HepG2 (cell line): ENCODE measurements around the gene FUT3. TPM values are rescaled to one million over a fixed set of nuclear protein-coding genes. Genes with fewer than 3 reads are reported as not detected.

Experiments
- CENPX ChIP-seq: sonication (generic); formaldehyde crosslinking; IDR thresholded peaks from 2 replicates; pipeline ENCODE4 v1.9.0; 2021; ENCODE audit warnings: mild to moderate bottlenecking, missing genetic modification reagents, moderate library complexity
- CHD2 ChIP-seq: IDR thresholded peaks from 2 replicates; pipeline ENCODE4 v1.6.1; 2011; ENCODE audit warnings: low read depth, low read length, improper control_type of control experiment
- HDAC2 ChIP-seq: sonication (generic); formaldehyde crosslinking; IDR thresholded peaks from 2 replicates; pipeline ENCODE4 v1.4.0; 2020; ENCODE audit warnings: missing genetic modification reagents
- HOXA7 ChIP-seq: sonication (generic); formaldehyde crosslinking; IDR thresholded peaks from 2 replicates; pipeline ENCODE4 v1.8.1; 2022; ENCODE audit warnings: mild to moderate bottlenecking, missing genetic modification reagents, moderate library complexity
- JUNB ChIP-seq: sonication (generic); formaldehyde crosslinking; IDR thresholded peaks from 2 replicates; pipeline ENCODE4 v1.8.0; 2022; ENCODE audit warnings: missing genetic modification reagents, mild to moderate bottlenecking, borderline replicate concordance
- KDM2A ChIP-seq: sonication (generic); formaldehyde crosslinking; IDR thresholded peaks from 2 replicates; pipeline ENCODE4 v1.4.0; 2020; ENCODE audit warnings: low read depth, missing genetic modification reagents, borderline replicate concordance
- KLF16 ChIP-seq, 2 experiments: sonication (generic) in 1 of 2; formaldehyde crosslinking in 1 of 2; IDR thresholded peaks; 2 replicates each; pipeline versions ENCODE4 v1.6.1 to v1.8.0; 2016 to 2023; ENCODE audit warnings: missing genetic modification reagents in 2 of 2, missing compliant biosample characterization in 1 of 2
- MBD4 ChIP-seq: IDR thresholded peaks from 2 replicates; pipeline ENCODE4 v1.6.1; 2012; ENCODE audit warnings: low read length, inconsistent platforms, borderline replicate concordance
- MTA1 ChIP-seq: sonication (generic); formaldehyde crosslinking; IDR thresholded peaks from 2 replicates; pipeline ENCODE4 v1.4.0; 2020; ENCODE audit warnings: missing genetic modification reagents, mild to moderate bottlenecking, borderline replicate concordance
- RFXAP ChIP-seq: sonication (generic); formaldehyde crosslinking; IDR thresholded peaks from 2 replicates; pipeline ENCODE4 v1.4.0; 2020; ENCODE audit warnings: missing genetic modification reagents, borderline replicate concordance
- SKI ChIP-seq: fragments of 450-650 bp; IDR thresholded peaks from one replicate; pipeline ENCODE4 v1.6.1; 2018; ENCODE audit warnings: mild to moderate bottlenecking; ENCODE audit not compliant: partially characterized antibody
- SRSF1 ChIP-seq: fragments of 200-400 bp; formaldehyde crosslinking; optimal IDR thresholded peaks from 2 replicates; pipeline ENCODE3; 2017; ENCODE audit warnings: mild to moderate bottlenecking, low read depth, low read length, moderate library complexity
- TARDBP ChIP-seq: sonication (generic); formaldehyde crosslinking; IDR thresholded peaks from 2 replicates; pipeline ENCODE4 v1.8.0; 2022; ENCODE audit warnings: mild to moderate bottlenecking, missing genetic modification reagents
- TBX2 ChIP-seq: sonication (generic); formaldehyde crosslinking; IDR thresholded peaks from 2 replicates; pipeline ENCODE4 v1.5.0; 2020; ENCODE audit warnings: missing genetic modification reagents, mild to moderate bottlenecking, borderline replicate concordance
- TGIF2 ChIP-seq: IDR thresholded peaks from 2 replicates; pipeline ENCODE4 v1.6.1; 2016; ENCODE audit warnings: control low read depth, missing compliant biosample characterization
- TRIM24 ChIP-seq: sonication (generic); formaldehyde crosslinking; IDR thresholded peaks from 2 replicates; pipeline ENCODE4 v1.8.0; 2022; ENCODE audit warnings: mild to moderate bottlenecking, missing genetic modification reagents
- ZNF501 ChIP-seq: sonication (generic); formaldehyde crosslinking; IDR thresholded peaks from 2 replicates; pipeline ENCODE4 v1.5.1; 2020; ENCODE audit warnings: mild to moderate bottlenecking, moderate library complexity, missing genetic modification reagents
- ZNF569 ChIP-seq: sonication (generic); formaldehyde crosslinking; IDR thresholded peaks from 2 replicates; pipeline ENCODE4 v1.5.0; 2020; ENCODE audit warnings: mild to moderate bottlenecking, missing genetic modification reagents, moderate library complexity, borderline replicate concordance
- ZNF746 ChIP-seq: sonication (generic); formaldehyde crosslinking; IDR thresholded peaks from 2 replicates; pipeline ENCODE4 v1.8.0; 2022; ENCODE audit warnings: mild to moderate bottlenecking, missing genetic modification reagents
- polyA plus RNA-seq, 8 experiments: library from polyadenylated mRNA; depleted of rRNA in 3 of 8; stranded (reverse) in 7 of 8; unstranded in 1 of 8; fragments of >200 nt; fragmentation: Illumina TruSeq in 4 of 8; extraction: Trizol in 4 of 8; gene quantifications; 2 replicates each; pipeline versions ENCODE4 v1.2.1 to v1.2.3, GENCODE V29; 2011 to 2016; ENCODE audit warnings: low read depth in 4 of 8, missing spikeins in 1 of 8, mixed read lengths in 1 of 8; ENCODE audit not compliant: insufficient read depth in 1 of 8
- total RNA-seq, 5 experiments: library from RNA; depleted of rRNA; stranded (reverse); fragments of >200 nt; fragmentation: Illumina TruSeq; extraction: Trizol; gene quantifications; 2 replicates each; pipeline ENCODE4 v1.2.3, GENCODE V29; 2016; ENCODE audit warnings: low read depth in 1 of 5
- TF ChIP-seq, protein P1 (sequence below): sonication (generic); formaldehyde crosslinking; IDR thresholded peaks from 2 replicates; pipeline ENCODE4 v1.4.0; 2020; ENCODE audit warnings: mild to moderate bottlenecking, missing genetic modification reagents
- TF ChIP-seq, protein P2 (sequence below): sonication (generic); formaldehyde crosslinking; IDR thresholded peaks from 2 replicates; pipeline ENCODE4 v1.5.0; 2020; ENCODE audit warnings: mild to moderate bottlenecking, missing genetic modification reagents
- TF ChIP-seq, protein P3 (sequence below): sonication (generic); formaldehyde crosslinking; IDR thresholded peaks from 2 replicates; pipeline ENCODE4 v1.5.0; 2020; ENCODE audit warnings: mild to moderate bottlenecking, missing genetic modification reagents, borderline replicate concordance

The FUT3 gene
- total and polyA plus RNA-seq, 2 of the 13 experiments (the other 11 are each of a cell fraction or from before 2014, with no cell fraction given): 0.53 to 1.1 TPM

DNA sequence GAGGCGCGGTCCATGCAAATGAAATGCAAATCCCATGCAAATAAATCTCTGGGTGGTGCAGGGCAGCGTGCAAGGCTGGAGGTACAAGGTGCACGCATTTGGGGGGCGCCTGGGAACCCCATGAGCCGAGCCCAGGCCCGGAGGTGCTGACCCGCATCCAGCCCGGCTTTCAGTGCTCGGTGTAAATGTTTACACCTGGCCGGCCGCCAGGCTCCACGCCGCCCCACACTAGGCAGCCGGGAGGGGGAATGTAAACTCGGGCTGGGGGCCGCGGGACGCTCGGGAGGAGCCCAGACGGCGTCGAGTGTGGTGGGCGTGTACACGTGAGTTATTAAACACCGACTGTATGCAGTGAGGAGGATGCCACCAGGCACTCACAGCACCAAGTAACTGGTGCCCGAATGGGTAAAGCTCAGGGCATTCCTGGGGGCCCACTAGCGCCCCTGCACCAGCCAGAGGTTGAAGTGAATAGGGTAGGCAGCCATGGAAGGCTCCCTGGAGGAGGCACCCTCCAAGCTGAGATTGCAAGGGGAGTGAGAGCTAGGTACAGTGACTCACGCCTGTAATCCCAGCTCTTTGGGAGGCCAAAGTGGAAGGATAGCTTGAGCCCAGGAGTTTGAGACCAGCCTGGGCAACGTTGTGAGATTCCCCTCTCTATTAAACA lies 28.9 kb downstream of the FUT3 start (continued):
- TF ChIP-seq, protein P1, sequence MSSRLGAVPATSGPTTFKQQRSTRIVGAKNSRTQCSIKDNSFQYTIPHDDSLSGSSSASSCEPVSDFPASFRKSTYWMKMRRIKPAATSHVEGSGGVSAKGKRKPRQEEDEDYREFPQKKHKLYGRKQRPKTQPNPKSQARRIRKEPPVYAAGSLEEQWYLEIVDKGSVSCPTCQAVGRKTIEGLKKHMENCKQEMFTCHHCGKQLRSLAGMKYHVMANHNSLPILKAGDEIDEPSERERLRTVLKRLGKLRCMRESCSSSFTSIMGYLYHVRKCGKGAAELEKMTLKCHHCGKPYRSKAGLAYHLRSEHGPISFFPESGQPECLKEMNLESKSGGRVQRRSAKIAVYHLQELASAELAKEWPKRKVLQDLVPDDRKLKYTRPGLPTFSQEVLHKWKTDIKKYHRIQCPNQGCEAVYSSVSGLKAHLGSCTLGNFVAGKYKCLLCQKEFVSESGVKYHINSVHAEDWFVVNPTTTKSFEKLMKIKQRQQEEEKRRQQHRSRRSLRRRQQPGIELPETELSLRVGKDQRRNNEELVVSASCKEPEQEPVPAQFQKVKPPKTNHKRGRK (CRISPR knock-in tag): no peak
- TF ChIP-seq, protein P2, sequence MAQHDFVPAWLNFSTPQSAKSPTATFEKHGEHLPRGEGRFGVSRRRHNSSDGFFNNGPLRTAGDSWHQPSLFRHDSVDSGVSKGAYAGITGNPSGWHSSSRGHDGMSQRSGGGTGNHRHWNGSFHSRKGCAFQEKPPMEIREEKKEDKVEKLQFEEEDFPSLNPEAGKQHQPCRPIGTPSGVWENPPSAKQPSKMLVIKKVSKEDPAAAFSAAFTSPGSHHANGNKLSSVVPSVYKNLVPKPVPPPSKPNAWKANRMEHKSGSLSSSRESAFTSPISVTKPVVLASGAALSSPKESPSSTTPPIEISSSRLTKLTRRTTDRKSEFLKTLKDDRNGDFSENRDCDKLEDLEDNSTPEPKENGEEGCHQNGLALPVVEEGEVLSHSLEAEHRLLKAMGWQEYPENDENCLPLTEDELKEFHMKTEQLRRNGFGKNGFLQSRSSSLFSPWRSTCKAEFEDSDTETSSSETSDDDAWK: no peak
- peak; percentile 50; the same call in 1 of the 2 replicates for TF ChIP-seq TARDBP
- TF ChIP-seq KDM2A (CRISPR knock-in tag): peak; percentile 66
- no peak for TF ChIP-seq JUNB (CRISPR knock-in tag)
- TF ChIP-seq, protein P3, sequence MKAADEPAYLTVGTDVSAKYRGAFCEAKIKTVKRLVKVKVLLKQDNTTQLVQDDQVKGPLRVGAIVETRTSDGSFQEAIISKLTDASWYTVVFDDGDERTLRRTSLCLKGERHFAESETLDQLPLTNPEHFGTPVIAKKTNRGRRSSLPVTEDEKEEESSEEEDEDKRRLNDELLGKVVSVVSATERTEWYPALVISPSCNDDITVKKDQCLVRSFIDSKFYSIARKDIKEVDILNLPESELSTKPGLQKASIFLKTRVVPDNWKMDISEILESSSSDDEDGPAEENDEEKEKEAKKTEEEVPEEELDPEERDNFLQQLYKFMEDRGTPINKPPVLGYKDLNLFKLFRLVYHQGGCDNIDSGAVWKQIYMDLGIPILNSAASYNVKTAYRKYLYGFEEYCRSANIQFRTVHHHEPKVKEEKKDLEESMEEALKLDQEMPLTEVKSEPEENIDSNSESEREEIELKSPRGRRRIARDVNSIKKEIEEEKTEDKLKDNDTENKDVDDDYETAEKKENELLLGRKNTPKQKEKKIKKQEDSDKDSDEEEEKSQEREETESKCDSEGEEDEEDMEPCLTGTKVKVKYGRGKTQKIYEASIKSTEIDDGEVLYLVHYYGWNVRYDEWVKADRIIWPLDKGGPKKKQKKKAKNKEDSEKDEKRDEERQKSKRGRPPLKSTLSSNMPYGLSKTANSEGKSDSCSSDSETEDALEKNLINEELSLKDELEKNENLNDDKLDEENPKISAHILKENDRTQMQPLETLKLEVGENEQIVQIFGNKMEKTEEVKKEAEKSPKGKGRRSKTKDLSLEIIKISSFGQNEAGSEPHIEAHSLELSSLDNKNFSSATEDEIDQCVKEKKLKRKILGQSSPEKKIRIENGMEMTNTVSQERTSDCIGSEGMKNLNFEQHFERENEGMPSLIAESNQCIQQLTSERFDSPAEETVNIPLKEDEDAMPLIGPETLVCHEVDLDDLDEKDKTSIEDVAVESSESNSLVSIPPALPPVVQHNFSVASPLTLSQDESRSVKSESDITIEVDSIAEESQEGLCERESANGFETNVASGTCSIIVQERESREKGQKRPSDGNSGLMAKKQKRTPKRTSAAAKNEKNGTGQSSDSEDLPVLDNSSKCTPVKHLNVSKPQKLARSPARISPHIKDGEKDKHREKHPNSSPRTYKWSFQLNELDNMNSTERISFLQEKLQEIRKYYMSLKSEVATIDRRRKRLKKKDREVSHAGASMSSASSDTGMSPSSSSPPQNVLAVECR (CRISPR knock-in tag): no peak
- TF ChIP-seq SKI: no peak
- TF ChIP-seq ZNF501: no peak
- no peak for TF ChIP-seq ZNF746 (CRISPR knock-in tag)
- TF ChIP-seq KLF16 (CRISPR knock-in tag; IDR thresholded peaks at IDR 0.05): 0 out of 4 replicates have a peak, but pooled peaks of 1 of the 2 experiments have one; percentile 18
- no peak for TF ChIP-seq TRIM24 (CRISPR knock-in tag)
- TF ChIP-seq CENPX (CRISPR knock-in tag): no peak
- TF ChIP-seq ZNF569 (CRISPR knock-in tag): no peak
- TF ChIP-seq CHD2: no peak
- no peak for TF ChIP-seq HDAC2 (CRISPR knock-in tag)
- TF ChIP-seq MTA1: peak; percentile 73; the same call in 1 of the 2 replicates
- TF ChIP-seq TBX2 (CRISPR knock-in tag): peak; percentile 58; the same call in 1 of the 2 replicates
- TF ChIP-seq RFXAP (CRISPR knock-in tag): no peak
- peak; percentile 37 for TF ChIP-seq SRSF1
- no peak for TF ChIP-seq HOXA7
- TF ChIP-seq MBD4: no peak
- no peak for TF ChIP-seq TGIF2 (CRISPR knock-in tag)
